ENCODE measurements around the gene SLC9A9.

The SLC9A9 gene

GRCh38 chr3:143634991-143635390 is 213.3 kb downstream of the SLC9A9 start:
- DNase-seq, result no peak

GRCh38 chr3:143634427-143634826 is 213.8 kb downstream of the SLC9A9 start:
- DNase-seq, result no peak

GRCh38 chr3:143633816-143634215 is 214.5 kb downstream of the SLC9A9 start:
- DNase-seq, result no peak

- DNase-seq, result no peak
Measured at GRCh38 chr3:143629726-143630125, 218.5 kb downstream of the SLC9A9 start.

DNA sequence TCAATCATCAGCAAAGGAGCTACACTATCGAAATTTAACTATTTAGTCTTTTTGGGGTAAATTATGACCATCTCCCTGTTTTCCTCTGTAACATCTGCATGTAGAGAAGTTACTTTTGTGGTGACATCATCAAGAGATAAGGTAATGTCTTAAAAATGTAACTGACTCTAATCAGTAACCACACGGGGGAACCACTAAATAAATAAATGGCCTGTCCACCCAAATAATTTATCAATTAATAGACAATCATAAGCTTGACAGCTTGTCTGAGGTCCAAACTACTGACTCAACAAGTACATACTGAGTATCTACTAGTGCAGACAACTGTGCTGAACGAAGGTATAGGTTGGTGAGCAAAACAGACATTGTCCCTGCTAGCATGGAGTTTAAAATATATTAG is 219.3 kb downstream of the SLC9A9 start:
- no peak for DNase-seq

- no peak for DNase-seq
Measured at GRCh38 chr3:143627336-143627735, 220.9 kb downstream of the SLC9A9 start.

DNA sequence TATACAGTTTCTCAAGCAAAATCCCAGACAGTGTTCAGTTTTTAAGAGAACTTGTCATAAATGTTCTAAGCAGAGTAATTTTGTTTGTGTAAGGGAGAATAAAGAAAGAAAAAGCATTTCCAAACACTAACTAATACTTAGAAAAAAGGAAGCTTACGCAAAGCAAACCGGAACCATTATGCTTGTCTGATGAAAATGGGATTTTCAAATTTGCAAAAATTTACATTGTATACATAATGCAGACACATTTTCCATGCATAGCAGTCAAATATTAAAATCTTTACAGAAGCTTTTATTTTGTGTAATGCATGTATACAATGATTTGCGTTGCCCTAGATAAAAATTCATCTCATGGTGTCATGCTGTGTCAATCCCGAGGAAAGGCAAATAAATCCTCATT is 229.0 kb downstream of the SLC9A9 start:
- DNase-seq, result no peak

GRCh38 chr3:143617050-143617449 is 231.2 kb downstream of the SLC9A9 start:
- no peak for DNase-seq

DNA sequence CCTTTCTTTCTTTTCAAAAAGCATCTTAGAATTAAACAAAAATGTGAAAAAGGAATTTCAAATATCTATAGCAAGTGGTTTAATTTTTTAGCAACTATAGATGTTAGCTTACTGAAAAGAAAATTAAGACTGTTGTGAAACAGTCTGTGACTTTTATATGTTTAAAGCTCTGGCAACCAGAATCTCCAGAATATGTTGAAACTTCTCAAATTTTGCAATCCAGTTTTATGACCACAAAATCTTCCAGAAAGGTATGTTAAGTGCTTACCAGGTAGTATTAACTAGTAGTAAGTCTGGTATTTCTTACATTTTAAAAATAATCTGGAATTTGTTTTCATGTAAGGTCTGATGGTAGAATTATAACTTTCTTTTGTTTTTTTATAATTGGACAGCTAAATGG is 235.0 kb downstream of the SLC9A9 start:
- no peak for DNase-seq

- DNase-seq, result no peak
Measured at GRCh38 chr3:143612541-143612940, 235.7 kb downstream of the SLC9A9 start.

DNA sequence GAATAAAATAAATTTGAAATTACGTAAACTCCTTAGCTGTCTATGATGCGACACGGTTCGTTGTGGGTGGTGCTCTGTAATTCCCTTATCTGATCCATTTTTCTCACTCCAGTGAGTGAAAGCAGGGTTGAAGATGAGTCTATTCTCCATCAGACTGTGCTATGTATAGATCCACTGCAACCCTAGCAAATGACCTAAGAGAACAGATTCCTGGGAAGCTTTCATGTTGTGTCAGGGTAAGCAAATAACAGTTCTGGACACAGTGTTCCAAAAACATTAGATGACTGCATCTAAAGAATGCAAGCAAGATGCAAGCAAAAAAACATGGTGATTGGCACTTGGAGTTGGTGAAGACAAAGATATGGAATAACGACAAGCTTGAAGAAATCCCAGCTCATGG is 239.3 kb downstream of the SLC9A9 start:
- DNase-seq, result no peak

DNA sequence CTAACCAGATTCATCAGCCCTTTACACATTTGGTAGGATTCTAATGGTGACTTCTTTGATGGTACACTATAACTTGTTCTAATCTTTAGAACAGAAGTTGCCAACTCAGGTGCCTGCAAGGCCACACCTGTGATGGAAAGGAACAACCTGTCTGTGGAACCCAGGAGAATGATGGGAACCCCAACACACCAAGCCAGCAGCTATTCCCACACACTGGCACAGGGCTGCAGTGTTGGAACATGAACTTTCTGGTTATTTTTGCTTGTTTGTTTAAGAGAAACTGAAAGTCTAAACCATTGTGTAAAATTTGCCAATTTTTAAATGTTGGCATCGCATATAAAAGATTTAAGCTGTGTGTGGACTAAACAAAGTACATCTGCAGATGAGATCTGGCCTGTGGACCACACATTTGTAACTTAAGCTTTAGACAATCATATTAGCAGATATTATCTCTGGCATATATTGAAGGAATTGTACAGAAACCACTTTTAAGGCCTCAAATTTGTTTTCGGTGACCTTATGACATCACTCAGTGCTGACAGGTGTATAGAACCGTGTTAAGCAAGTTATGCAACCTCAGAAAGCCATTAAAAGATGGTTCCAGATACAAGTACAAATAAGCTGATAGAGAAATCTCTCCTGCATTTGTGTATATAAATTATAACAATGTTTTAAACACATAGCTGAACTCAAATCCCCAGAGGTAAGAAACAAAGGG is 242.9 kb downstream of the SLC9A9 start:
- DNase-seq, result no peak

- DNase-seq, result no peak
Measured at GRCh38 chr3:143604402-143605185, 243.7 kb downstream of the SLC9A9 start.

- no peak for DNase-seq
Measured at GRCh38 chr3:143603774-143604173, 244.5 kb downstream of the SLC9A9 start.

GRCh38 chr3:143601723-143602484 is 246.4 kb downstream of the SLC9A9 start:
- no peak for DNase-seq

- DNase-seq, result no peak
Measured at GRCh38 chr3:143600756-143601718, 247.2 kb downstream of the SLC9A9 start.

DNA sequence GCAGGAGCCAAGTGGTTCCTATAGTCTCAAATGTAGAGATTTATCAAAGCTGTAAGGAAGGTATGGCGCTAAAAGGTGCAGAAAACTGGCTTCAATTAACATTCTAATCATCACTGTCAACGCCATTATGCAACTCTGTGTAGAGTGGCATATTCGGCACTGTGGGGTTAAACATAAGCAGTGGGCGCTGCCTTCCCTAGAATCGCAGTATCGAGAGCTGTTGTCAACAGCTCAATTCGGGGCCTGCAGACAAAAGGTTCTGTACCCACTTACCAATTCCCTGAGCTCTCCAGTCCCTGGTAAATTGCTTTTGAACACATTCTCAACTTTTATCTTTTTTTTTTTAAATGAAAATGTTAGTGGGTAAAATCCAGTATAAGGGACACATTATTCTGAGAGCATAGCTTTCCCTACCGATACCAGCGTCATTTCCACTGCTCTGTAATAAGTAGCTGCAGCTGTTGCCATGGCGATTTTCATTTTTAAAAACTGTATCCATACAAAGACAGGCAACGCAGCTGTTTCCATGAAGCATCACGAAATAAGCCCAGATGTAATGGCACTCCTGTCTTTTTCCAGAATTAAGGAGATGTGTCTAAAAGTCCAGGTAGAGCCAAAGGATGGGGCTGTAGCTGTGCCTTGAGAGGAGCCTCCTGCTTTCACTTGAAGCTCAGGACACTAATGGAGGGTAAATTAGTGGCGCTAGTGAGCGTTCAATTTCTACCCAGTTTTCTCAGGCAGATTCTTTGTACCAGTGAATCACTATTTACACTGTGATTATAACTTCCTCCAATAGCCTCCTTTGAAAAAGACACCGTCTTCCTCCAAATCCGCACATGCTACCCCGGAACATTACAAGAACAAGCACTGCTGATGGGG is 250.3 kb downstream of the SLC9A9 start:
- DNase-seq, result no peak

GRCh38 chr3:143596957-143597642 is 251.2 kb downstream of the SLC9A9 start:
- DNase-seq, result no peak

DNA sequence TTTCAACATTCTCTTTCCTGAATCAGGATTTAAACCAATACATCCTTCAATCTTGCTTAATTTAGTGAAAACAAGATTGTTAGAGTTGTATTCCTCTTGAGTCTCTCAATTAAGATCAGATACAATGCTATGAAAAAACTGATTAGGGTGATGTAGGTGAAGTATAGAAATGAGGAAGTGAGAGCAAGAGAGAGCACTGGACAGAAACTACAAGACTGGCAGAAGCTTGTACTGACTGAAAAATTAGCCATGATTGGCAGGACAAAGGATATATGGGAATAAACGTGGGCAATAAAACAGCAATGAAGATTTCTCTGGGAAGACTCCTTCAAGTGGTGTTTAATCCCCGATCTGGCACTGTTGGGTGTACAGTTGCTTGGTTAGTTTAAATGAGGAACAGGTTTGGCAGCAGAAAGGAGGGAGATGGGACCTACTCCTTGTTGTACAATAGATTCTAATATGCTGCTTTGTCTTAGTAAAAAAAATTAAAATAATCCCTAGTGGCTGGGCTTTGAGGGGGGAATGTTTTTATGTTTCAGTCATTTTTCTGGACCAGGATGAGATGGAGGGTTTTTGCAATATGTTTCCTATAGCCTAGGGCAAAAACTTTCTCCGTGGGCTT is 252.7 kb downstream of the SLC9A9 start:
- DNase-seq, result no peak

DNA sequence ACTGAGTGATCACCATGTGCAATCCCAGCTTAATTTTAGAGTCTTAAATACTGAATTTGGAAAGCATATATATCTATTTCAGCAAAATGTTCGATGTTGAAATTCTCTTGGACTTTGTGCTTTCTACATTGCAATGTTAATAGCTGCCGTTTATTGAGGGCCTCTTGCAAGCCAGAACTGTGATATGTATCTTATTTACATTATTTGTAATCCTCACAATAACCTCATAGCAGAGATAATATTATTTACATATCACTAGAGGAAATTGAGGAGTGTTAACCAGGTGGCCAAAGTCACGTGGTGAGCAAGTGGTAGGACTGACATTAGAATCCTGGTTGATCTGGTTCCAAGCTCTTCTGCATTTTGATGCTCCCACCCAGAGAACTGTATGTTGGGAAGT is 254.1 kb downstream of the SLC9A9 start:
- no peak for DNase-seq
